ENCODE results near the gene PPFIA2. TPM values are rescaled to one million over a fixed set of nuclear protein-coding genes. Genes with fewer than 3 reads are reported as not detected.

PPFIA2 gene
- polyA plus RNA-seq, 1 of the 3 experiments (the other 2 are of a cell fraction), result not detected

- POLR2A ChIA-PET, result no interaction called here
- WGBS (ENCODE audit: low lambda C conversion rate), result 25% methylated on average over 5 of the region's 5 CpGs
- Histone ChIP-seq H3K4me3 (ENCODE audit: low read depth in 2 of 2, low read length in 1 of 2) (no peak overlapping the region), H3K9me3 (no peaks in the 10 kb centered on the region), H3K27me3 (ENCODE audit: insufficient read depth) (no peaks in the 10 kb centered on the region; the same call in 1 of the 2 replicates), H3K4me1 (ENCODE audit: control insufficient read depth in 1 of 2, insufficient read depth in 2 of 2, low read depth in 1 of 2, low read length in 1 of 2) (no peaks in the 10 kb centered on the region), H3K4me2 (no peak overlapping the region), H3F3A (replicated peaks; ENCODE audit: insufficient read depth) (no peaks in the 10 kb centered on the region), H4K20me1 (ENCODE audit: insufficient read depth) (no peaks in the 10 kb centered on the region), H3K9me2 (no peaks in the 10 kb centered on the region), H3K79me2 (ENCODE audit: insufficient read depth) (no peaks in the 10 kb centered on the region), H3K36me3 (replicated peaks in 1 of 2; ENCODE audit: control insufficient read depth in 1 of 2, insufficient read depth in 2 of 2, low read length in 1 of 2) (no peaks in the 10 kb centered on the region), H3K27ac (ENCODE audit: low read depth in 2 of 2, low read length in 1 of 2) (no peak overlapping the region), H3K9ac (no peak overlapping the region), H2AFZ (ENCODE audit: low read depth) (no peak overlapping the region)
- CTCF ChIA-PET, result no interaction called here
- no peak for DNase-seq
- TF ChIP-seq NRF1 (IDR thresholded peaks at IDR 0.05; ENCODE audit: low read depth, low read length) (no peak), EZH2phosphoT487 (IDR thresholded peaks at IDR 0.05; ENCODE audit: borderline replicate concordance, low read depth) (no peak), CHD2 (IDR thresholded peaks at IDR 0.05; ENCODE audit: low read length, partially characterized antibody) (no peak), FOXJ3 (CRISPR knock-in tag; IDR thresholded peaks at IDR 0.05) (no peak), TEAD4 (IDR thresholded peaks at IDR 0.05; ENCODE audit: borderline replicate concordance, insufficient read depth) (no peak), SIN3A (IDR thresholded peaks at IDR 0.05; ENCODE audit: borderline replicate concordance, low read depth, low read length) (no peak), POLR2AphosphoS5 (IDR thresholded peaks at IDR 0.05; ENCODE audit: low read depth, low read length) (no peak), FOXM1 (IDR thresholded peaks at IDR 0.05; ENCODE audit: low read depth) (no peak), GATA2 (CRISPR knock-in tag; IDR thresholded peaks at IDR 0.05) (no peak)
- TF ChIP-seq, protein P1, sequence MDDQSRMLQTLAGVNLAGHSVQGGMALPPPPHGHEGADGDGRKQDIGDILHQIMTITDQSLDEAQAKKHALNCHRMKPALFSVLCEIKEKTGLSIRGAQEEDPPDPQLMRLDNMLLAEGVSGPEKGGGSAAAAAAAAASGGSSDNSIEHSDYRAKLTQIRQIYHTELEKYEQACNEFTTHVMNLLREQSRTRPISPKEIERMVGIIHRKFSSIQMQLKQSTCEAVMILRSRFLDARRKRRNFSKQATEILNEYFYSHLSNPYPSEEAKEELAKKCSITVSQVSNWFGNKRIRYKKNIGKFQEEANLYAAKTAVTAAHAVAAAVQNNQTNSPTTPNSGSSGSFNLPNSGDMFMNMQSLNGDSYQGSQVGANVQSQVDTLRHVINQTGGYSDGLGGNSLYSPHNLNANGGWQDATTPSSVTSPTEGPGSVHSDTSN (IDR thresholded peaks at IDR 0.05), result no peak
- TF ChIP-seq, protein P2, sequence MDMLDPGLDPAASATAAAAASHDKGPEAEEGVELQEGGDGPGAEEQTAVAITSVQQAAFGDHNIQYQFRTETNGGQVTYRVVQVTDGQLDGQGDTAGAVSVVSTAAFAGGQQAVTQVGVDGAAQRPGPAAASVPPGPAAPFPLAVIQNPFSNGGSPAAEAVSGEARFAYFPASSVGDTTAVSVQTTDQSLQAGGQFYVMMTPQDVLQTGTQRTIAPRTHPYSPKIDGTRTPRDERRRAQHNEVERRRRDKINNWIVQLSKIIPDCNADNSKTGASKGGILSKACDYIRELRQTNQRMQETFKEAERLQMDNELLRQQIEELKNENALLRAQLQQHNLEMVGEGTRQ (IDR thresholded peaks at IDR 0.05; ENCODE audit: borderline replicate concordance, low read depth, low read length), result no peak
- TF ChIP-seq, protein P3, sequence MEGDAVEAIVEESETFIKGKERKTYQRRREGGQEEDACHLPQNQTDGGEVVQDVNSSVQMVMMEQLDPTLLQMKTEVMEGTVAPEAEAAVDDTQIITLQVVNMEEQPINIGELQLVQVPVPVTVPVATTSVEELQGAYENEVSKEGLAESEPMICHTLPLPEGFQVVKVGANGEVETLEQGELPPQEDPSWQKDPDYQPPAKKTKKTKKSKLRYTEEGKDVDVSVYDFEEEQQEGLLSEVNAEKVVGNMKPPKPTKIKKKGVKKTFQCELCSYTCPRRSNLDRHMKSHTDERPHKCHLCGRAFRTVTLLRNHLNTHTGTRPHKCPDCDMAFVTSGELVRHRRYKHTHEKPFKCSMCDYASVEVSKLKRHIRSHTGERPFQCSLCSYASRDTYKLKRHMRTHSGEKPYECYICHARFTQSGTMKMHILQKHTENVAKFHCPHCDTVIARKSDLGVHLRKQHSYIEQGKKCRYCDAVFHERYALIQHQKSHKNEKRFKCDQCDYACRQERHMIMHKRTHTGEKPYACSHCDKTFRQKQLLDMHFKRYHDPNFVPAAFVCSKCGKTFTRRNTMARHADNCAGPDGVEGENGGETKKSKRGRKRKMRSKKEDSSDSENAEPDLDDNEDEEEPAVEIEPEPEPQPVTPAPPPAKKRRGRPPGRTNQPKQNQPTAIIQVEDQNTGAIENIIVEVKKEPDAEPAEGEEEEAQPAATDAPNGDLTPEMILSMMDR (IDR thresholded peaks at IDR 0.05), result no peak
These were observed 286.2 kb downstream of the PPFIA2 start for GRCh38 chr12:81472934-81473333.

DNA sequence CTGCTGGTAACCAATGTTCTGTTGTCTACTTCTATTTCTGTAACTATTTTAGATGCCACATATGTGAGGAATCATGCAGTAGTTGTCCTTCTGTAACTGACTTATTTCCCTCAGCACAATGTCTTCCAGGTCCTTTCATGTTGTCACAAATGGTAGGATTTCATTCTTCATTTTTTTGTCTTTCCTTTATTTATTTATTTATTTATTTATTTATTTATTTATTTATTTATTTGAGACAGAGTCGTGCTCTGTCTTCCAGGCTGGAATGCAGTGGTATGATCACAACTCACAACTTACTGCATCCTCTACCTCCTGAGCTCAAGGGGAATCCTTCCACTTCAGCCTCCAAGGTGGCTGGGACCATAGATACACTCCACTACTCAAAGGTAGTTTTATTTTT lies 288.2 kb downstream of the PPFIA2 start:
- no peak for DNase-seq
- H3K36me3 ChIP-seq (replicated peaks in 1 of 2; ENCODE audit: control insufficient read depth in 1 of 2, insufficient read depth in 2 of 2, low read length in 1 of 2), result no peaks in the 10 kb centered on the region
- 0% methylated on average over 1 of the region's 1 CpG for WGBS (ENCODE audit: low lambda C conversion rate)
- H2AFZ ChIP-seq (ENCODE audit: low read depth), result no peak overlapping the region
- H3K27me3 ChIP-seq (ENCODE audit: insufficient read depth), result no peaks in the 10 kb centered on the region; the same call in 1 of the 2 replicates
- H3K4me2 ChIP-seq, result no peak overlapping the region
- no peaks in the 10 kb centered on the region; a peak in 1 of 4 replicates for H3K4me1 ChIP-seq (ENCODE audit: control insufficient read depth in 1 of 2, insufficient read depth in 2 of 2, low read depth in 1 of 2, low read length in 1 of 2)
- H3F3A ChIP-seq (replicated peaks; ENCODE audit: insufficient read depth), result no peaks in the 10 kb centered on the region
- no peaks in the 10 kb centered on the region for H3K9me3 ChIP-seq
- H4K20me1 ChIP-seq (ENCODE audit: insufficient read depth), result no peaks in the 10 kb centered on the region
- CTCF ChIA-PET, result no interaction called here
- H3K27ac ChIP-seq (ENCODE audit: low read depth in 2 of 2, low read length in 1 of 2), result no peak overlapping the region
- H3K79me2 ChIP-seq (ENCODE audit: insufficient read depth), result no peaks in the 10 kb centered on the region
- H3K4me3 ChIP-seq (ENCODE audit: low read depth in 2 of 2, low read length in 1 of 2), result no peak overlapping the region
- POLR2A ChIA-PET, result no interaction called here
- H3K9me2 ChIP-seq, result no peaks in the 10 kb centered on the region
- H3K9ac ChIP-seq, result no peak overlapping the region
- TF ChIP-seq RXRA (IDR thresholded peaks at IDR 0.05; ENCODE audit: borderline replicate concordance, low read depth), result no peak
- TF ChIP-seq FOXM1 (IDR thresholded peaks at IDR 0.05; ENCODE audit: low read depth), result no peak
- TF ChIP-seq TCF12 (IDR thresholded peaks at IDR 0.05), result no peak
- no peak for TF ChIP-seq FOXJ3 (CRISPR knock-in tag; IDR thresholded peaks at IDR 0.05)
- no peak for TF ChIP-seq JUND (IDR thresholded peaks at IDR 0.05)
- no peak for TF ChIP-seq EP300 (IDR thresholded peaks at IDR 0.05; ENCODE audit: borderline replicate concordance in 1 of 2, low read depth in 1 of 2, low read length in 1 of 2)
- TF ChIP-seq, protein P4, sequence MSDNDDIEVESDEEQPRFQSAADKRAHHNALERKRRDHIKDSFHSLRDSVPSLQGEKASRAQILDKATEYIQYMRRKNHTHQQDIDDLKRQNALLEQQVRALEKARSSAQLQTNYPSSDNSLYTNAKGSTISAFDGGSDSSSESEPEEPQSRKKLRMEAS (IDR thresholded peaks at IDR 0.05; ENCODE audit: low read depth), result no peak
- TF ChIP-seq, protein P5, sequence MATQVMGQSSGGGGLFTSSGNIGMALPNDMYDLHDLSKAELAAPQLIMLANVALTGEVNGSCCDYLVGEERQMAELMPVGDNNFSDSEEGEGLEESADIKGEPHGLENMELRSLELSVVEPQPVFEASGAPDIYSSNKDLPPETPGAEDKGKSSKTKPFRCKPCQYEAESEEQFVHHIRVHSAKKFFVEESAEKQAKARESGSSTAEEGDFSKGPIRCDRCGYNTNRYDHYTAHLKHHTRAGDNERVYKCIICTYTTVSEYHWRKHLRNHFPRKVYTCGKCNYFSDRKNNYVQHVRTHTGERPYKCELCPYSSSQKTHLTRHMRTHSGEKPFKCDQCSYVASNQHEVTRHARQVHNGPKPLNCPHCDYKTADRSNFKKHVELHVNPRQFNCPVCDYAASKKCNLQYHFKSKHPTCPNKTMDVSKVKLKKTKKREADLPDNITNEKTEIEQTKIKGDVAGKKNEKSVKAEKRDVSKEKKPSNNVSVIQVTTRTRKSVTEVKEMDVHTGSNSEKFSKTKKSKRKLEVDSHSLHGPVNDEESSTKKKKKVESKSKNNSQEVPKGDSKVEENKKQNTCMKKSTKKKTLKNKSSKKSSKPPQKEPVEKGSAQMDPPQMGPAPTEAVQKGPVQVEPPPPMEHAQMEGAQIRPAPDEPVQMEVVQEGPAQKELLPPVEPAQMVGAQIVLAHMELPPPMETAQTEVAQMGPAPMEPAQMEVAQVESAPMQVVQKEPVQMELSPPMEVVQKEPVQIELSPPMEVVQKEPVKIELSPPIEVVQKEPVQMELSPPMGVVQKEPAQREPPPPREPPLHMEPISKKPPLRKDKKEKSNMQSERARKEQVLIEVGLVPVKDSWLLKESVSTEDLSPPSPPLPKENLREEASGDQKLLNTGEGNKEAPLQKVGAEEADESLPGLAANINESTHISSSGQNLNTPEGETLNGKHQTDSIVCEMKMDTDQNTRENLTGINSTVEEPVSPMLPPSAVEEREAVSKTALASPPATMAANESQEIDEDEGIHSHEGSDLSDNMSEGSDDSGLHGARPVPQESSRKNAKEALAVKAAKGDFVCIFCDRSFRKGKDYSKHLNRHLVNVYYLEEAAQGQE (IDR thresholded peaks at IDR 0.05; ENCODE audit: low read depth, low read length), result no peak
- TF ChIP-seq FOSL2 (IDR thresholded peaks at IDR 0.05; ENCODE audit: borderline replicate concordance, low read depth), result no peak
- TF ChIP-seq, protein P6, sequence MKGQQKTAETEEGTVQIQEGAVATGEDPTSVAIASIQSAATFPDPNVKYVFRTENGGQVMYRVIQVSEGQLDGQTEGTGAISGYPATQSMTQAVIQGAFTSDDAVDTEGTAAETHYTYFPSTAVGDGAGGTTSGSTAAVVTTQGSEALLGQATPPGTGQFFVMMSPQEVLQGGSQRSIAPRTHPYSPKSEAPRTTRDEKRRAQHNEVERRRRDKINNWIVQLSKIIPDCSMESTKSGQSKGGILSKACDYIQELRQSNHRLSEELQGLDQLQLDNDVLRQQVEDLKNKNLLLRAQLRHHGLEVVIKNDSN (IDR thresholded peaks at IDR 0.05; ENCODE audit: borderline replicate concordance, low read depth), result no peak
- TF ChIP-seq GATA2 (CRISPR knock-in tag; IDR thresholded peaks at IDR 0.05), result no peak
